Measurements from ENCODE around the gene DYNLT1. TPM values are rescaled to one million over a fixed set of nuclear protein-coding genes. Genes with fewer than 3 reads are reported as not detected.
"Not testable (repeated sequence)": the region's sequence is repeated elsewhere in the genome, so short reads cannot be mapped to it uniquely, and the experiment has no call there.

DYNLT1 gene
- total RNA-seq, 1 experiment from 2014 or later = 154 TPM

DNA sequence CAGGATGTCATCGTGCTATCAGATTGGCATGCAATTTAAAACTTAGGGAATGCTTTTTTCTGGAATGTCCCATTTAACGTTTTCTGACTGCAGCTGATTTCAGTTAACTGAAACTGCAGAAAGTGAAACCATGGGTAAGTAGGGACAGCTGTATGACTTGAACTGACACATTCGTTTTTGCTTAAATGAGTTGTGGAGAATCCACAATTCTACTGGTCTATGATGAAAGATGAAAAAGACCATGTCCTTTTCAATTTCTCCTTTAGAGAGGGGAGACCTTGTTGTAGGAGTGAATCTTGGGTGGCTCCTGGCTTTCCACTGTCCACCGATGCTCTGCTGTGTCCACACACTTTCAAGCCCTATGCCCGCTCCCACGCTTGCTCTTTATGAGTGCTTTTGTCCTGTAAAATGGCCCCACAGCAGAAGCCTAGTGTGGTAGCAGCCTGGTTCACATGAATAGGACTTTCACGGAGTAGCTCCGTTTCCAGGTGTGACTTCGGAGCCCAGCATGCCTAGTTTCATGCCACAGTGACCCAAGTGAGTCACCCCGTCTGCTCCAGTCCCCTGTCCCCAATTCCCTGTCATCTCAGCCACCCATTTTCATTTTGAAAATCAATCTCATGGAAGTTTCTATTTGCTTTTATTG is 21.9 kb downstream of the DYNLT1 start:
- DNase-seq (ENCODE audit: low spot score) = no peak

DNA sequence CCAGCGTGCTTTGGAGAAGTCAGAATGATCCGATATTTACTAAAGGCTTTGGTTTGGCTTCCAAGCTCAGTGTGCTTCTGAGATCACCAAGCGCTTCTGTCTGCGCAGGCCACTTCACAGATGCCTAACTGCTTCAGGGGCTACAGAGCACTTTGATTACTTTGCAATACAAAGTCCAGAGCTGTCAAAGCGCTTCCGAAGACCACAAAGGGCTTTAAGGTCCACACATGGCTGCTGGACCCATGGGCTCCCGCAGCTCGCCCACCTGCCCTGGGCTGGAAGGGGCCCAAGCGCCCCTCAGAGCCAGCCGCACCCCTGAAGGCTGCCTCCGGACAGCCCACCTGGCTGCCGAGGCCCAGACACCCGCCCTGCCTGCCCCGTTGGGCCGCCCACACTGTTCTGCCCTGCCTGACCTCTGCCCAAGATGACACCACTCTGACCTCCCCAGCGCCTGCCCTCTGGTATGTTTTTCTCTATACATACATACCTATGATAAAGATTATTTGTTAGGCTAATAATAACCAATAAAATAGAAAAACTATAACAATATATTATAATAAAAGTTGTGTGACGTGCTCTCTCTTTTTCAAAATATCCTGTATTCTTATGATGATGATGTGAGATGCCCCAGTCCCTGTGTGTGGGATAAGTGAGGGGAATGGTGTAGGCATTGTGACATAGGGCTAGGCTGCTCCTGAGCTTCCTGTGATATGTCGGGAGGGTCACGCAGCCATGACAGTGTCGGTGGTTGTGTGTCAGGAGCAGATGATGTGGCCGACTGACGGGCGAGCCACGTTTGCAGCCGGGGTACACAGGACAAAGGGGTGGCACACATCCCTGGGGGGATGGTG is 22.6 kb downstream of the DYNLT1 start:
- DNase-seq (ENCODE audit: low spot score) = no peak

DNA sequence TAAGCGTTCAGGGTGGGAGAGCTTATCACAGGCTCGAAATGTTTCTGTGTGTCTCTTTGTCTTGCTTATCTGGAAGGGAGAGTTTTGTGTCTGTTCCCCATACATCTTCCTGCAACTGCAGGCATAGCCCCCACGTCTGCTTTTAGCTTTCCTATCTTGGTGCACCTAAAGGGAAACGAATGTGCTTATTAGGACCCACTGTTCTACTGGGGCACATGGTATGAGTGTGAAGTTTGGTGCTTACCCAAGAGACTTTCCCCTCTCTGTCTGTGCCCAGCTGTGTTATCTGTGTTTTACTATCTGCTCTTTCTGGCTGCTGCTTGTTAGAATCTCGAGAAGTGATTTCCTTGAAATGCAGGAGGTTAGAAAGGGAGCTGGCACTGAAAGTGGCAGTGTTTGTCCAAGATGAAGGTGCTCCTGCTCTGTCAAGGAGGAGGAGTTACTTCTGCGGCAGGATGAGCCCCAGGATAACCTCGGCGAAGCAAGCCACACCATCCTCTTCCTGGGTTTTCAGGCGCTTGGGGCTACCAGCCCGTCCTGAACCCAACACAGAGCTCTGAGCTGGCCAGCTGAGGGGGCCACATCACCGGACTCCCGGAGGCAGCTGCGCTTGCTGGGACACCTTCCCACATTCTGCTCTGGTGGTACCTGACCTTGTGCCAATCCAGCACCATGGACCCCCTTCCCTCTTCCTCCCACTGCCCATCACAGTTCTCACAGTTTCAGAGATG is 23.4 kb downstream of the DYNLT1 start:
- DNase-seq (ENCODE audit: low spot score) = no peak

DNA sequence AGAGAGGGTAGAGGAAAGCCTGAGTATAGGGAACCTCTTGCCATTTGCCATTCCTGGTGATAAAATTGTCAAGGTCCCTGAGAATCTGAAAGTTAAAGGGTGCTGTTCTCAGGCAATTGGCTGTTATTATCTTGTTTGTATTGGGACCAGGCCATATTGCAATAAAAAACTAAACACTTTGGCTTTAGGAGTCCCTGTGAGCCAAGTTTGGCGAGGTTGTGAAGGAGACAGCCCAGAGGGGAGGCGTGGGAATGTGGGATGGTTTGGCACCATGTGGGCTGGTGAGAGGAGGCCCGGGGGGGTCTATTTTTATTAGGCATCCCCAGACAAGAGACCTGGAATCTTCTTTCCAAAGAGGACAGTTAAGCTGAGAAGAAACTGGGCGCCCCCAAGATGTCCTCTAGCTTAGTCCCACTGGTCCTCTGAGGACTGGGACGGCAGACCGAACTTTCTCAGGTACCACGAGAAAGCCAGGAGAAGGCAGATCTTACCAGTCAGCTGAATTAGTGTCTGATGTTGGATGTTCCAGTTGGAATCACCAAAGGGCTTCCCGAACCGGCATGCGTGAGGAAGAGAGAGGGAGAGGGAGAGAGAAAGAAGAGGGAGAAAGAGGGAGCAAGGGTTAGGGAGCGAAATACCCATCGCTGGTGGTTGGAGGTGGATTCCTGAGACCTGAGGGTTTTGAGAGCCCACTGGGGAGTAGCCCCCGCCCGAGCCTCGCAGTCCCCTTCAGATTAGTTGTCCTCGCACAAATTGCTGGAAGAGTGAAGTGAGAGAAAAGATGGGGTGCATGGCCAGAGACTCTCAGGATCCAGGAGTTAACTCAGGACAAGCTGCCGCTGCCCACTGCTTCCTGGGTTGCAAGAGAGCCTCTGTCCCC is 24.4 kb downstream of the DYNLT1 start:
- no peak for DNase-seq (ENCODE audit: low spot score)

GRCh38 chr6:158618289-158618688 is 26.3 kb downstream of the DYNLT1 start:
- not testable (repeated sequence) for DNase-seq (ENCODE audit: low spot score)

DNA sequence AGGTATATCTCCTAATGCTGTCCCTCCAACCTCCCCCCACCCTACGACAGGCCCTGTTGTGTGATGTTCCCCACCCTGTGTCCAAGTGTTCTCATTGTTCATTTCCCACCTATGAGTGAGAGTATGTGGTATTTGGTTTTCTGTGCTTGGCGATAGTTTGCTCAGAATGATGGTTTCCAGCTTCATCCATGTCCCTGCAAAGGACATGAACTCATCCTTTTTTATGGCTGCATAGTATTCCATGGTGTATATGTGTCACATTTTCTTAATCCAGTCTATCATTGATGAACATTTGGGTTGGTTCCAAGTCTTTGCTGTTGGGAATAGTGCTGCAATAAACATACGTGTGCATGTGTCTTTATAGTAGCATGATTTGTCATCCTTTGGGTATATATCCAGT is 29.9 kb downstream of the DYNLT1 start:
- DNase-seq (ENCODE audit: low spot score) = not testable (repeated sequence)

GRCh38 chr6:158611541-158612370 is 32.8 kb downstream of the DYNLT1 start:
- no peak for DNase-seq (ENCODE audit: low spot score)

GRCh38 chr6:158611039-158611438 is 33.5 kb downstream of the DYNLT1 start:
- DNase-seq (ENCODE audit: low spot score) = no peak

GRCh38 chr6:158610319-158610968 is 34.1 kb downstream of the DYNLT1 start:
- DNase-seq (ENCODE audit: low spot score) = no peak

- no peak for DNase-seq (ENCODE audit: low spot score)
Measured at GRCh38 chr6:158609455-158610155, 34.9 kb downstream of the DYNLT1 start.

DNA sequence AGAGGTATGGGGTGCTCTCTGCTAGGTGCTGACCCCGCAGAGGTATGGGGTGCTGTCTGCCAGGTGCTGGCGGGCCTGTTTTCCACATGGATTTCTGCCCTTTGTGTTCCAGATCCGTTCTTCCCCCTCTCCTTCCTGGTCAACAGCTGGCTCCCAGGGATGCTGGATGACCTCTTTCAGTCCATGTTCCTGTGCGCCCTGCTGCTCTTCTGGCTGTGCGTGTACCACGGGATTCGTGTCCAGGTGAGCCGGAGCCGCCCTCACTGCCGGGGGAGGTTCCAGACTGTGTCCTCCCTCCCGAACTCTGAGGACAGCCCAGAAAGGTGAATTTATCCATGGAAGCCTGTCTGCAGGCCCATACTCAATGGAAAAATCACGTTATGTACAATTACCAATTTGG is 36.3 kb downstream of the DYNLT1 start:
- no peak for DNase-seq (ENCODE audit: low spot score)

DNA sequence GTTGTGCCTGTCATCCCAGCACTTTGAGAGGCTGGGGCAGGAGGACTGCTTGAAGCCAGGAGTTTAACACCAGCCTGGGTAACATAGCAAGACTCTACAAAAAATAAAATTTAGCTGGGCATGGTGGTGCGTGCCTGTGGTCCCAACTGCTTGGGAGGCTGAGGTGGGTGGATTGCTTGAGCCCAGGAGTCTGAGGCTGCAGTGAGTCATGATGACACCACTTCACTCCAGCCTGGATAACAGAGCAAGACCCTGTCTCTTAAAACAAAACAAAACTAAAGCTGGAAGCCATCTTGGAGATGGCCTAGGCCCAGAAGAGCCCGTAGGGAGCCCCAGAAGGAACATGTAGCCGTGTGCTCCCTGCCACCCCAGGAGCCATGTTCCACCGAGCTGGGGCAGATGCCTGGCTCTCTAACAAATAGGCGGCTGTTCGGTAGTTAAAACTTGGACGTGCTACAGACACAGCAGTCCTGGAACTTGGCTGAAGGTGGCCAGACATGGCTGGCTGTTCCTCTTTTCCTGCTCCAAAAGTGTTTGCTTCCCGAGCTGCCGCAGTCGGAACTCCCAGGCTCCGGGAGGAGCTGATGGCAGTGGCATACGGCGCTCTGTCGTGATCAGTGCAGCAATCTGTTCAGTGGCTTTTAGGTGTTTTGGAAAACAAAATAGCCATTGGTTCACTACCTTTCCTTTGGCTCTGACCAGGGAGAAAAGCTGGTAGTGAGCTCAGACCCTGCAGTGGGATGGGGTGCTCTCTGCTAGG is 37.0 kb downstream of the DYNLT1 start:
- no peak for DNase-seq (ENCODE audit: low spot score)

DNA sequence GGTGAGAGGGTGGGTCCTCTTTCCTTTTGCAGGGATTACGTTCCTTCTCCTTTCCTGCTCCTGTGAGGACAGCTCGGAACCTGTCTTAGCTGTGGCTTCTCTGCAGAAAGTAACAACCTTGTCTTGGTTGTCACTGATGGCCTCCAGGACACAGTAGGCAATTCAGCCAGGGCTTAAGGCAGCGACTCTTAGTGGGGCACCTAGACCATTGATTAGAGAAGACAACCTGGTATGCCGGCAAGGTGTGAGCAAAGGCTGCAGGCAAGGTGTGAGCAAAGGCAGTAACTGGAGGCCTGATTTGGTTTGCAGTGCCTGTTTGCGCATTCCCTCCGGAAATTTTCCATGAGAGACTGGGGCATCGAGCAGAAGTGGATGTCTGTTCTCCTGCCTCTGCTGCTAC is 37.6 kb downstream of the DYNLT1 start:
- DNase-seq (ENCODE audit: low spot score) = no peak

DNA sequence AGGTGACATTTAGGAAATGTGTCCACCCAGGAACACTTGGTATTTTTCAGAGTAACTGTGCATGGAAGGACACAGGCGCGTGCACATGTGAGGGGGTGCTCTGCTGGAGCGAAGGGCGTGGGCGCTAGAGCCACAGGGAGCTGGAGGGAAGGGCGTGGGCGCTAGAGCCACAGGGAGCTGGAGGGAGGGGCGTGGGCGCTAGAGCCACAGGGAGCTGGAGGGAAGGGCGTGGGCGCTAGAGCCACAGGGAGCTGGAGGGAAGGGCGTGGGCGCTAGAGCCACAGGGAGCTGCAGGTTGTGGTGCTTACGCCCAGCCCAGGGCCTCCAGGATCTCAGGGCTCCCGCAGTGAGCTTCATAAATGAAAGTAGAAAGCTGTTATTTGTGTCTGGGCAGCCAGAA is 38.5 kb downstream of the DYNLT1 start:
- not testable (repeated sequence) for DNase-seq (ENCODE audit: low spot score)

- peak; percentile 63 for DNase-seq (ENCODE audit: low spot score)
Measured at GRCh38 chr6:158605266-158605878, 39.2 kb downstream of the DYNLT1 start.

DNA sequence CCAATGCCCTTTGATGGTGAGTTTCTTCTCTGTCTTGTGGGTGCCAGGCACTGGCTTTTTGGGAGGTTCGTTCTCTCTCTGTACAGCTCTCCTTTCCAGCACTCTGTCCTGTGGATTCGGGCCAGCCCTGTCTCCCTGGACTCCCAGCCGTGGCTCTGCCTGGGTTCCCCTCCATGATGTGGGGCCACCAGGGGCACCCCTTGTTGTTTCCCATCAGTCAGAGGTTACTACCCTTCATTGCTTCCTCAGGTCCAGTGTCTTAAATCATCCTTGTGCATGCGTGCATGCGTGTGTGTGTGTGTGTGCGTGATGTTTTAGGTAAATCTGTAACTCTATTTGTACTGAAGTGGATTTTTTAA is 40.5 kb downstream of the DYNLT1 start:
- DNase-seq (ENCODE audit: low spot score) = no peak

DNA sequence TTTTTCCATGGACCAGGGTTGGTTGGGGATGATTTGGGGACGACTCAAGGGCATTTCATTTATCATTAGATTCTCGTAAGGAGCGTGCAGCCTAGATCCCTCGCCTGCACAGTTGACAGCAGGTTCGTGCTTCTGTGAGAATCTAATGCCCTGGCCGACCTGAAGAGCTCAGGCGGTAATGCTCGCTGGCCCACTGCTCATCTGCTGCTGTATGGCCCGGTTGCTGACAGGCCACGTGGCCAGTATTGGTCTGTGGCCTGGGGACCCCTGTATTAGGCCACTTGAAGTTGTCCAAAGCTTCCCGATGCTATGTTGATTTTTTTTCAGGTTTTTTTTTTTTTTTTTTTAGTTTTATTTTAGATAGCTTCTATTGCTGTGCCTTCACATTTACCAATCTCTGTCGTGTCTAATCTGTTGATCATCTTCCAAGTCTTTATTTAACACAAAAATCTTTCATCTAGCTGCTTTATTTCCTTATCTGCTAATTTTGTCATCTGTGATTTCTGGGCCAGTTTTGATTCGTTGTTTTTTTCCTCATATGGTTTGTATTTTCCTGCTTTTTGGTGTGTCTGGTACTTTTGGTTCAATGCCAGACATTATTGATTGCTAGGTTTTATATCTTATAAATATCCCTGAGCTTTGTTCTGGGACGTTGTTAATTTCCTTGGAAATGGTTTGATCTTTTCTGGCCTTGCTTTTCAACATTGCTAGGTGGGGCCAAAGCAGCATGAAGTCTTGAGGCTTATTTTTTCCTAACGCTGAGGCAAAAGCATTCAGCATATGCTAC is 41.1 kb downstream of the DYNLT1 start:
- no peak for DNase-seq (ENCODE audit: low spot score)

GRCh38 chr6:158599635-158600034 is 44.9 kb downstream of the DYNLT1 start:
- DNase-seq (ENCODE audit: low spot score) = no peak

Measured in A172 (cell line).